Breast epithelium (tissue), 4 donors: ENCODE data around the gene TKT. TPM values are rescaled to one million over a fixed set of nuclear protein-coding genes. Genes with fewer than 3 reads are reported as not detected.

Experiments
- DNase-seq, 2 donors: peaks; one replicate each; pipeline ENCODE4 v3.0.0-alpha.2; 2019; ENCODE audit warnings: low spot score in 2 of 2
- H3K27ac ChIP-seq, 2 donors: fragments of 200-600 bp; sonication (generic) in 1 of 2; one replicate each; pipeline ENCODE4 v1.5.1; 2016 to 2019; ENCODE audit warnings: mild to moderate bottlenecking in 1 of 2
- H3K27me3 ChIP-seq, 2 donors: fragments of 200-600 bp; sonication (generic) in 1 of 2; one replicate each; pipeline versions ENCODE4 v1.5.1 to v1.6.0; 2017 to 2019; ENCODE audit warnings: control low read depth in 1 of 2, mild to moderate bottlenecking in 1 of 2
- H3K36me3 ChIP-seq: fragments of 200-600 bp; one replicate; pipeline ENCODE4 v1.5.1; 2019
- H3K4me1 ChIP-seq, 2 donors: fragments of 200-600 bp; sonication (generic); one replicate each; pipeline ENCODE4 v1.5.1; 2016 to 2019; ENCODE audit warnings: control low read depth in 1 of 2
- H3K4me3 ChIP-seq, 3 donors: fragments of 200-600 bp; sonication (generic); 1 replicate in 2 of 3; 2 replicates in 1 of 3; pipeline ENCODE4 v1.5.1; 2016 to 2019; ENCODE audit warnings: mild to moderate bottlenecking in 3 of 3, moderate library complexity in 2 of 3
- H3K9me3 ChIP-seq, 2 donors: fragments of 200-600 bp; sonication (generic) in 1 of 2; one replicate each; pipeline ENCODE4 v1.5.1; 2016 to 2019; ENCODE audit warnings: control low read depth in 1 of 2
- POLR2A ChIP-seq: fragments of 450-650 bp; IDR thresholded peaks from one replicate; pipeline ENCODE4 v1.6.1; 2016; ENCODE audit warnings: antibody characterized with exemption, mild to moderate bottlenecking, moderate library complexity
- POLR2AphosphoS5 ChIP-seq, 3 donors: sonication (generic); formaldehyde crosslinking; IDR thresholded peaks; one replicate each; pipeline ENCODE4 v1.6.1; 2017; ENCODE audit warnings: antibody characterized with exemption in 3 of 3
- intact Hi-C: fragments of 100-400 bp; cut with DNase I; formaldehyde crosslinking; loops from one replicate; pipeline ENCODE4 v1.15.1; 2023; ENCODE audit warnings: low total_unique reads
- total RNA-seq, 3 donors: library from RNA; depleted of rRNA; stranded (reverse); fragments of >200 nt; gene quantifications; one replicate each; pipeline ENCODE4 v1.1.0, GENCODE V29; 2016
- TF ChIP-seq, protein P1 (sequence below), 3 donors: fragments of 450-650 bp; IDR thresholded peaks; one replicate each; pipeline ENCODE4 v1.5.1; 2016 to 2017; ENCODE audit warnings: antibody characterized with exemption in 3 of 3, mild to moderate bottlenecking in 3 of 3, moderate library complexity in 3 of 3

The TKT gene
- total RNA-seq, 3 donors from 2014 or later, result 130 to 273 (median 131) TPM

DNA sequence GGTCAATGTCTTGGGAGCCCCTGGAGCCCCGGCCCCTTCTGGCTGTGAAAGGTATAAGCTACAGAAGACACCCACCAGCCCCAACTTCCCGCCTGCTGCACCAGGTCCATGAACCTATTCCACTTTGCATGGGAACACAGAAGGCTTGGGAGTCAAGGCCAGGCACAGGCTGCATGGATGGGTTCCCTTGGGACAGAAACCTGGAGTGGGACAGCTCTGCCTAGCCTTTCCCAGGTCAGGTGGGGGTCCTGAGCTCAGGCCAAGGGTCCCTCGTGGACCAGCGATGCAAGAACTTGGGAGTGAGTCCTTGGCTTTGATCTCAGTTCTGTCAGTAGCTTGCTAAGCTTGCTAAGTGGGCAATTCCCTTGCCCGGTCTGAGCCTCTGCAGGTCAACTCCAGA lies 25.0 kb downstream of the TKT start:
- DNase-seq, result no peak
- TF ChIP-seq POLR2AphosphoS5 (IDR thresholded peaks at IDR 0.05) (no peak), POLR2A (no peak)
- TF ChIP-seq, protein P1, sequence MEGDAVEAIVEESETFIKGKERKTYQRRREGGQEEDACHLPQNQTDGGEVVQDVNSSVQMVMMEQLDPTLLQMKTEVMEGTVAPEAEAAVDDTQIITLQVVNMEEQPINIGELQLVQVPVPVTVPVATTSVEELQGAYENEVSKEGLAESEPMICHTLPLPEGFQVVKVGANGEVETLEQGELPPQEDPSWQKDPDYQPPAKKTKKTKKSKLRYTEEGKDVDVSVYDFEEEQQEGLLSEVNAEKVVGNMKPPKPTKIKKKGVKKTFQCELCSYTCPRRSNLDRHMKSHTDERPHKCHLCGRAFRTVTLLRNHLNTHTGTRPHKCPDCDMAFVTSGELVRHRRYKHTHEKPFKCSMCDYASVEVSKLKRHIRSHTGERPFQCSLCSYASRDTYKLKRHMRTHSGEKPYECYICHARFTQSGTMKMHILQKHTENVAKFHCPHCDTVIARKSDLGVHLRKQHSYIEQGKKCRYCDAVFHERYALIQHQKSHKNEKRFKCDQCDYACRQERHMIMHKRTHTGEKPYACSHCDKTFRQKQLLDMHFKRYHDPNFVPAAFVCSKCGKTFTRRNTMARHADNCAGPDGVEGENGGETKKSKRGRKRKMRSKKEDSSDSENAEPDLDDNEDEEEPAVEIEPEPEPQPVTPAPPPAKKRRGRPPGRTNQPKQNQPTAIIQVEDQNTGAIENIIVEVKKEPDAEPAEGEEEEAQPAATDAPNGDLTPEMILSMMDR (IDR thresholded peaks at IDR 0.05), result no peak
- intact Hi-C loops, result no loop called here
- H3K27me3 ChIP-seq, result no peaks in the 10 kb centered on the region
- no peak overlapping the region for H3K27ac ChIP-seq
- H3K36me3 ChIP-seq, result peaks cover 17% of the 10 kb centered on the region
- H3K4me1 ChIP-seq, result no peaks in the 10 kb centered on the region
- no peak overlapping the region for H3K4me3 ChIP-seq
- H3K9me3 ChIP-seq, result no peaks in the 10 kb centered on the region

DNA sequence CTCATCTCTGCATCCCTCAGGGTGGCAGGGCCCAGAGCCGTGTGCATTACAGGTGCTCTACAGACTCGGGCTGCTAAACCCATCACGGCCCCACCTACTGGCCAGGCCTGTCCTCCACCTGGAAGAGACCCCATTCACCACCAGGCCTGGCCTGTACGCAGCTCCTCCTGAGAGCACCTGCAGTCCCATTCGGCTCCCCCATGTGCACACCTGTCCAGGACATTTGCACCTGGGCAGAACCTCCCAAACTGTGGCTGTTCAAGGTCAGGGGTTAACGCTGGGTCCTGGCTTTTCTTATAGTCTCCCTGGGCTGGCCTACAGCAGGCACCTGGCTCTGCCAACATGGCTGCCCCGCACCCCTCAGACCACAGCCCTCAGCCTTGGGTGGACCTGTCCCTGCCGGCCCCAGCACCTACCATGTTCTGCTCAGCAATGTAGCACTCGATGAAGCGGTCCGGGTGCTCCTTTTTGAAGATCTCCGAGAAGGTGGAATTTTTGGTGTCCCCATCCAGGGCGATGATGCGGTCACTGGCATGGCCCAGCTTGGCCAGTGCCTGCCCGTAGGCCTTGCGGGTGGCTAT lies 25.7 kb downstream of the TKT start:
- no peak for DNase-seq
- Histone ChIP-seq H3K9me3 (no peaks in the 10 kb centered on the region), H3K4me1 (no peaks in the 10 kb centered on the region), H3K4me3 (no peak overlapping the region), H3K36me3 (peaks cover 17% of the 10 kb centered on the region), H3K27ac (no peak overlapping the region), H3K27me3 (no peaks in the 10 kb centered on the region)
- intact Hi-C loops, result no loop called here
- TF ChIP-seq POLR2AphosphoS5 (IDR thresholded peaks at IDR 0.05) (no peak), POLR2A (no peak)
- TF ChIP-seq, protein P1 (IDR thresholded peaks at IDR 0.05), result no peak

DNA sequence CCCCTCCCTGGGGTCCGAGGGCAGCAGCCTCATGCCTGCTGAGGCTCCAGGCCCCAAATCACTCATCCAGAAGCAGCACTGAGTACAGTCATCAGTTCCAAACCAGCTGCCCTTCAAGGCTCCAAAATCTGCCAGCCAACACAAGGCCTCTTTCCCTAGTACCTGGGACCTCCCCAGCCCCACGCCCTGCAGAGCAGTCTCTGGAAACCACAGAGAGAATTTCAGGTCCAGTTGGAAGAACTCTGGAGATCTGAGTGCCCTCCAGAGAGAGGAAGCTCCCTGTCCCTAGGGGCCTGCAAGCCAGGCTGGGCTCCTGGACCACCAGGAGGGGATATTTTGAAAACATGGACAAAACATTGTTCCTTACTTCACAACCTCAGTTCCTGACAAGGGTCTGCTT lies 26.2 kb downstream of the TKT start:
- no peak overlapping the region for H3K4me3 ChIP-seq
- peaks cover 17% of the 10 kb centered on the region for H3K36me3 ChIP-seq
- no peaks in the 10 kb centered on the region for H3K9me3 ChIP-seq
- no peaks in the 10 kb centered on the region for H3K4me1 ChIP-seq
- intact Hi-C loops, result no loop called here
- H3K27me3 ChIP-seq, result no peaks in the 10 kb centered on the region
- DNase-seq, result no peak
- no peak overlapping the region for H3K27ac ChIP-seq
- TF ChIP-seq POLR2A, result no peak
- TF ChIP-seq, protein P1 (IDR thresholded peaks at IDR 0.05), result no peak
- no peak for TF ChIP-seq POLR2AphosphoS5 (IDR thresholded peaks at IDR 0.05)

DNA sequence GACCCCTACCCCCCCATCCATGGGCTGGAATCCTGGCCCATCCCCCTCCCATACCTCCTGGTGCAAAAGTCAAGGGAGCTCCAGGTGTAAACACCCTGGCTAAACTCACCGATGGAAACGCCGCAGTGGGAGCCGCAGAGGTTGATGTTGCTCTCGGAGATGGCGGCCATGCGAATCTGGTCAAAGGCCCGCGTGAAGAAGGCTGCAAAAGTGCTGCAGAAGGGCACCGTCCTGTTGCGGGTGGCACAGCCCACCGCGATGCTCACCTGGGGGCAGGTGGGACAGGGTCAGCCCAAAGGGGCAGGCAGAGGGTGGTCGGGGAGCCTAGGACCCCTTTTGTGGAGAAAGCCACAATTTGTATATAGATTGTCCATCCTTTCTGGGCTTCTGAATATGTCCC lies 26.7 kb downstream of the TKT start:
- no peaks in the 10 kb centered on the region for H3K9me3 ChIP-seq
- no peak for DNase-seq
- no peak overlapping the region for H3K4me3 ChIP-seq
- TF ChIP-seq, protein P1 (IDR thresholded peaks at IDR 0.05), result no peak
- no peak for TF ChIP-seq POLR2AphosphoS5 (IDR thresholded peaks at IDR 0.05)
- TF ChIP-seq POLR2A, result no peak
- peaks cover 17% of the 10 kb centered on the region for H3K36me3 ChIP-seq
- intact Hi-C loops, result no loop called here
- H3K27me3 ChIP-seq, result no peaks in the 10 kb centered on the region
- H3K27ac ChIP-seq, result no peak overlapping the region
- no peaks in the 10 kb centered on the region for H3K4me1 ChIP-seq

DNA sequence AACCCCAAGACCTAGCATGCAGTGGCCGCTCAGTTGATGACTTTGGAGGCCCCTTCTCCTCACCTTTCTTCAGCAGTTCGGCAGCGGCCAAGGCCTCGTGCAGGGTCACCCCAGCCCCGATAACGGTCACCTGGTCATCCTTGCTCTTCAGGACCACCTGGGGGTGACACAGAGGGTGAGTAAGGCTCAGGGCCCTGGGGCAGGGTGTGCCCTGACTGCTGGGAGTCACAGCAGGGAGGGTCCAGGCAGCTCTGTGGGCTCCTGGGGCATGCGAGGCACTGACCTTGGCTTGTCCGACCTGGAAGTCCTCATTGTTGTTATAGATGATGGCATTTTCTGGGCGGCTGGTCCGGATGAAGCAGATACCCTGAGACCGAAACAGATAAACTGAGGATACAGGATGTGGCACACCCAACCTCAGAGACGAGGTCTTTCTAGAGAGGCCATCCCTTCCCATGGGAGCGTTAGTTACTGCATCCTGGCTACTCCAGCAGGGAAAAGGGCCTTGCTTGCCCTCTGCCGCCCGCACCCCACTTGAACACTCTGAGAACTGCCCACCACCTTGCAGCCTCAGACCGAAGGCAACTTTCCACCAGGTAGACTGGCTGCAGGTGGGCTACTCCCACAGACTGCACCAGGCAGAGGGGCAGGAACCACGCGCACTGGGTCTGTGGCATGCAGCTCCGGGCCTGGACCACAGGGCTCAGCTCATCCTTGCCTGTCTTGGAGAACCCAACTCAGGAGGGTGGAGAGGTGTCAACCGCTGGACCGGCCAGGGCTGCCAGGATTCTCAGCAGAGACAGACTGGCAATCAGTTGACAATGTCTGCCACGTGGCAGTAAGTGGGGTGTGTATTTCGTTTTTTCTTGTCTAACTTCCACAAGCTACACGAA lies 27.6 kb downstream of the TKT start:
- H3K4me1 ChIP-seq, result no peaks in the 10 kb centered on the region
- H3K36me3 ChIP-seq, result peaks cover 17% of the 10 kb centered on the region
- H3K27me3 ChIP-seq, result no peaks in the 10 kb centered on the region
- intact Hi-C loops, result no loop called here
- H3K27ac ChIP-seq, result no peak overlapping the region
- H3K4me3 ChIP-seq, result no peak overlapping the region
- DNase-seq, result no peak
- no peaks in the 10 kb centered on the region for H3K9me3 ChIP-seq
- no peak for TF ChIP-seq POLR2A
- TF ChIP-seq, protein P1 (IDR thresholded peaks at IDR 0.05), result no peak
- no peak for TF ChIP-seq POLR2AphosphoS5 (IDR thresholded peaks at IDR 0.05)
